GM12878 (cell line): Measurements from ENCODE around the gene CADM3.

Experiments
- BCL3 ChIP-seq: IDR thresholded peaks from 2 replicates; pipeline ENCODE4 v1.6.1; 2011; ENCODE audit warnings: borderline replicate concordance, low read depth, mild to moderate bottlenecking, moderate library complexity, low read length; ENCODE audit not compliant: insufficient read depth, poor library complexity, severe bottlenecking
- E4F1 ChIP-seq: fragments of 450-650 bp; IDR thresholded peaks from 2 replicates; pipeline ENCODE4 v1.6.1; 2018; ENCODE audit warnings: borderline replicate concordance, mild to moderate bottlenecking; ENCODE audit not compliant: partially characterized antibody
- ELK1 ChIP-seq: IDR thresholded peaks from 2 replicates; pipeline ENCODE4 v1.6.1; 2012; ENCODE audit warnings: low read depth, low read length, improper control_type of control experiment
- IRF5 ChIP-seq: fragments of 450-650 bp; IDR thresholded peaks from 2 replicates; pipeline ENCODE4 v1.6.1; 2017; ENCODE audit warnings: borderline replicate concordance
- POU2F2 ChIP-seq: IDR thresholded peaks from 3 replicates; pipeline ENCODE4 v1.6.1; 2011; ENCODE audit warnings: low read depth, mild to moderate bottlenecking, low read length, borderline replicate concordance
- TCF7 ChIP-seq: IDR thresholded peaks from 2 replicates; pipeline ENCODE4 v1.6.1; 2014; ENCODE audit warnings: antibody characterized with exemption, borderline replicate concordance
- USF2 ChIP-seq: IDR thresholded peaks from 2 replicates; pipeline ENCODE4 v1.6.1; 2011; ENCODE audit warnings: low read depth, low read length, improper control_type of control experiment, borderline replicate concordance
- YY1 ChIP-seq: IDR thresholded peaks from 2 replicates; pipeline ENCODE4 v1.6.1; 2011; ENCODE audit warnings: low read depth, mild to moderate bottlenecking, low read length
- TF ChIP-seq, protein P1 (sequence below), 3 experiments: IDR thresholded peaks in 2 of 3; conservative IDR thresholded peaks in 1 of 3; 2 replicates each; pipeline ENCODE4 v1.5.1; 2011; ENCODE audit warnings: low read depth in 3 of 3, low read length in 3 of 3, mild to moderate bottlenecking in 3 of 3, control low read depth in 2 of 3, moderate library complexity in 2 of 3, inconsistent platforms in 1 of 3, mixed read lengths in 1 of 3; ENCODE audit not compliant: control insufficient read depth in 2 of 3, insufficient read depth in 1 of 3; ENCODE audit errors: extremely low read depth in 1 of 3
- TF ChIP-seq, protein P2 (sequence below): fragments of 450-650 bp; IDR thresholded peaks from 2 replicates; pipeline ENCODE4 v1.6.1; 2017; ENCODE audit warnings: mild to moderate bottlenecking

GRCh38 chr1:159168043-159168442 is 3.4 kb upstream of the CADM3 start:
- TF ChIP-seq IRF5 (no peak), E4F1 (no peak), YY1 (no peak), ELK1 (no peak), TCF7 (no peak), BCL3 (no peak), USF2 (no peak), POU2F2 (no peak)
- TF ChIP-seq, protein P1, sequence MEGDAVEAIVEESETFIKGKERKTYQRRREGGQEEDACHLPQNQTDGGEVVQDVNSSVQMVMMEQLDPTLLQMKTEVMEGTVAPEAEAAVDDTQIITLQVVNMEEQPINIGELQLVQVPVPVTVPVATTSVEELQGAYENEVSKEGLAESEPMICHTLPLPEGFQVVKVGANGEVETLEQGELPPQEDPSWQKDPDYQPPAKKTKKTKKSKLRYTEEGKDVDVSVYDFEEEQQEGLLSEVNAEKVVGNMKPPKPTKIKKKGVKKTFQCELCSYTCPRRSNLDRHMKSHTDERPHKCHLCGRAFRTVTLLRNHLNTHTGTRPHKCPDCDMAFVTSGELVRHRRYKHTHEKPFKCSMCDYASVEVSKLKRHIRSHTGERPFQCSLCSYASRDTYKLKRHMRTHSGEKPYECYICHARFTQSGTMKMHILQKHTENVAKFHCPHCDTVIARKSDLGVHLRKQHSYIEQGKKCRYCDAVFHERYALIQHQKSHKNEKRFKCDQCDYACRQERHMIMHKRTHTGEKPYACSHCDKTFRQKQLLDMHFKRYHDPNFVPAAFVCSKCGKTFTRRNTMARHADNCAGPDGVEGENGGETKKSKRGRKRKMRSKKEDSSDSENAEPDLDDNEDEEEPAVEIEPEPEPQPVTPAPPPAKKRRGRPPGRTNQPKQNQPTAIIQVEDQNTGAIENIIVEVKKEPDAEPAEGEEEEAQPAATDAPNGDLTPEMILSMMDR (IDR thresholded peaks at IDR 0.05 in 2 of 3, conservative IDR thresholded peaks at IDR 0.05 in 1 of 3; ENCODE audit: control insufficient read depth in 2 of 3, extremely low read depth in 1 of 3, insufficient read depth in 1 of 3, low read depth in 3 of 3, low read length in 3 of 3): no peak
- TF ChIP-seq, protein P2, sequence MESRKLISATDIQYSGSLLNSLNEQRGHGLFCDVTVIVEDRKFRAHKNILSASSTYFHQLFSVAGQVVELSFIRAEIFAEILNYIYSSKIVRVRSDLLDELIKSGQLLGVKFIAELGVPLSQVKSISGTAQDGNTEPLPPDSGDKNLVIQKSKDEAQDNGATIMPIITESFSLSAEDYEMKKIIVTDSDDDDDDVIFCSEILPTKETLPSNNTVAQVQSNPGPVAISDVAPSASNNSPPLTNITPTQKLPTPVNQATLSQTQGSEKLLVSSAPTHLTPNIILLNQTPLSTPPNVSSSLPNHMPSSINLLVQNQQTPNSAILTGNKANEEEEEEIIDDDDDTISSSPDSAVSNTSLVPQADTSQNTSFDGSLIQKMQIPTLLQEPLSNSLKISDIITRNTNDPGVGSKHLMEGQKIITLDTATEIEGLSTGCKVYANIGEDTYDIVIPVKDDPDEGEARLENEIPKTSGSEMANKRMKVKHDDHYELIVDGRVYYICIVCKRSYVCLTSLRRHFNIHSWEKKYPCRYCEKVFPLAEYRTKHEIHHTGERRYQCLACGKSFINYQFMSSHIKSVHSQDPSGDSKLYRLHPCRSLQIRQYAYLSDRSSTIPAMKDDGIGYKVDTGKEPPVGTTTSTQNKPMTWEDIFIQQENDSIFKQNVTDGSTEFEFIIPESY: no peak
